Measurements from ENCODE around the gene KCTD8.

- TF ChIP-seq POLR2A (IDR thresholded peaks at IDR 0.05), result no peak
- TF ChIP-seq CTCF (IDR thresholded peaks at IDR 0.05), result no peak
Observed at GRCh38 chr4:44232262-44232661, 216.3 kb downstream of the KCTD8 start.
